Activated CD8-positive, alpha-beta memory T cell treated with anti-CD3 and anti-CD28 coated beads, Interleukin-2, amount 50 U/mL, for 4 hours (primary cell): ENCODE data around the gene SLC37A1.
"Not testable (repeated sequence)": the region's sequence is repeated elsewhere in the genome, so short reads cannot be mapped to it uniquely, and the experiment has no call there.

Source experiments
- DNase-seq: peaks from one replicate; pipeline ENCODE4 v3.0.0-alpha.2; 2020

The SLC37A1 gene

GRCh38 chr21:42622284-42622683 is 108.6 kb downstream of the SLC37A1 start:
- no peak for DNase-seq

DNA sequence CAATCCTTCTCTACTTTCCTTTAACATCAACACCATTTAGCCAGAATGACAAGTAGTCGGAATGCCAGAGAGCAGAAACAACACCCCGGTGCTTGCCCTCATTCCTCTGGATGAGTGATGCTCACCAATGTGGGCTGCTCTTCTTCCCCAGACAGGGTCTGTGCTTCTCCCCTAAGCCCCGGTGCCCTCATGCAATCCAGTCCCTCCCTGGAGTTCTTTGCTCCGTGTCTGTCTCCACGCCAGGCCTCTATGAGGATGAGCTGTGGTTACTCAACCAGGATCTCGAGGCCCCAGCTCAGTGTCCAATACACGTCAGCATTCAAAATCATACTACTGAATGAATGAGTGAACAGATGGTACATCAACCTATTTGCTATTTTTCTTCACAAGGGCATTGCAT is 110.0 kb downstream of the SLC37A1 start:
- DNase-seq: no peak

- no peak for DNase-seq
Observed at GRCh38 chr21:42624095-42624790, 110.6 kb downstream of the SLC37A1 start.

DNA sequence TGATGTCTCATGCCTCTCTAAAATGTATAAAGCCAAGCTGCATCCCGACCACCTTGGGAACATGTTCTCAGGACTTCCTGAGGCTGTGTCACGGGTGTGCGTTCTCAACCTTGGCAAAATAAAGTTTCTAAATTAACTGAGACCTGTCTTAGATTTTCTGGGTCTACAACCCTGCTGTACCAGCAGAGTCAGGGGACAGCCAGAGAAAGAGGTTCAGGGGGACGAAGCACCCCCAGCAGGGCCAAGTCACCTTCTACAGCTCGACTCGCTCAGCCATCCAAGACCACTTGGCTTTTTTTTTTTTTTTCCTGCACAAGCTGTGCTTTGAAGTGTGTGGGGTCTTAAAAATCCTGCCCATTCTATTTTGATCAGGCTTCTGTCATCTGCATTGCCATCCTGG is 111.3 kb downstream of the SLC37A1 start:
- no peak for DNase-seq

GRCh38 chr21:42626171-42626570 is 112.5 kb downstream of the SLC37A1 start:
- DNase-seq: no peak

GRCh38 chr21:42627527-42628289 is 114.1 kb downstream of the SLC37A1 start:
- DNase-seq: no peak

- DNase-seq: not testable (repeated sequence)
Observed at GRCh38 chr21:42628466-42629061, 114.9 kb downstream of the SLC37A1 start.

GRCh38 chr21:42629933-42630589 is 116.4 kb downstream of the SLC37A1 start:
- DNase-seq: no peak

DNA sequence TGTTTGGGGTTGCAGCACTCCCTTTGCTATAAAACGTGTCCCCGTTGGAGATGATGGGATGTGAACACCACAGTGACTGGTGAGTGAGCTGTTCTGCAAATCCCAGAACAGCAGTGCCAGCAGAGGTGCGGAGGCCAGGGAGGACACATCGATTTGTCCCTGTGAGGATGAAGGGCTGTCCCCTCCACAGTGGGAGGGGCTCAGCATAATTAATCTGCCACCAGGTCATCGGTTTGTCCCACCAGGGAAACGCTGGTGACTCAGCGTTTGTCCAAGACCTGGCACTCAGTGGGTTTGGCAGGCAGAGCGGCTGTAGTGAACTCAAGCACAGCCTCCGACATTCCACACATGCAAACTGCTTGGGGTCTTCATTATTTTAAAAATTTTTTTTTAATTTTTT is 117.0 kb downstream of the SLC37A1 start:
- no peak for DNase-seq
